Measurements from ENCODE around the gene ZNF45. TPM values are rescaled to one million over a fixed set of nuclear protein-coding genes. Genes with fewer than 3 reads are reported as not detected.

Gene ZNF45
- total and polyA plus RNA-seq, 2 of the 13 experiments (the other 11 are each of a cell fraction or from before 2014, with no cell fraction given), result 2.4 to 11.3 TPM

GRCh38 chr19:43950834-43951645, 16.0 kb upstream of the ZNF45 start, which contains the start of gene ZNF221 (continued):
- TF ChIP-seq EZH2 (conservative IDR thresholded peaks at IDR 0.05; ENCODE audit: low read depth, low read length), result no peak
- no peak for TF ChIP-seq ZNF20 (CRISPR knock-in tag; IDR thresholded peaks at IDR 0.05)
- peak; percentile 67; the same call in 1 of the 2 replicates for TF ChIP-seq MAX (IDR thresholded peaks at IDR 0.05)
- TF ChIP-seq ATF1 (CRISPR knock-in tag; IDR thresholded peaks at IDR 0.05), result peak; percentile 74
- TF ChIP-seq CBX5 (CRISPR knock-in tag; IDR thresholded peaks at IDR 0.05; ENCODE audit: borderline replicate concordance), result no peak; the same call in 1 of the 2 replicates
- TF ChIP-seq GATAD1 (CRISPR knock-in tag; IDR thresholded peaks at IDR 0.05), result peak; percentile 89
- TF ChIP-seq MBNL3 (CRISPR knock-in tag; conservative IDR thresholded peaks at IDR 0.05), result no peak
- TF ChIP-seq, protein P1, sequence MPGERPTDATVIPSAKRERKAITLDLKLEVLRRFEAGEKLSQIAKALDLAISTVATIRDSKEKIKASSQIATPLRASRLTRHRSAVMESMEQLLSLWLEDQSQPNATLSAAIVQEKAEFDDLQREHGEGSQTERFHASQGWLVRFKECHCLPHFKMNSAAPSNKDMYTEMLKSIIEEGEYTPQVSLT (CRISPR knock-in tag; IDR thresholded peaks at IDR 0.05; ENCODE audit: borderline replicate concordance, low read depth), result no peak
- TF ChIP-seq STAT6 (CRISPR knock-in tag; IDR thresholded peaks at IDR 0.05; ENCODE audit: borderline replicate concordance), result no peak
- 0 out of 2 replicates have a peak, but pooled peaks have one; percentile 35 for TF ChIP-seq ESRRA (CRISPR knock-in tag; IDR thresholded peaks at IDR 0.05; ENCODE audit: low read depth)
- TF ChIP-seq MIER2 (CRISPR knock-in tag; IDR thresholded peaks at IDR 0.05), result peak; percentile 71; the same call in 1 of the 2 replicates
- TF ChIP-seq CENPT (CRISPR knock-in tag; IDR thresholded peaks at IDR 0.05; ENCODE audit: low read depth), result no peak
- peak; percentile 59; the same call in 1 of the 2 replicates for TF ChIP-seq POLR2G (IDR thresholded peaks at IDR 0.05; ENCODE audit: low read depth, low read length)
- TF ChIP-seq PHF8 (CRISPR knock-in tag; IDR thresholded peaks at IDR 0.05), result peak; percentile 67
- TF ChIP-seq ONECUT2 (CRISPR knock-in tag; IDR thresholded peaks at IDR 0.05), result no peak
- TF ChIP-seq RFXAP (CRISPR knock-in tag; IDR thresholded peaks at IDR 0.05; ENCODE audit: borderline replicate concordance), result no peak
- no peak for TF ChIP-seq ZSCAN29 (CRISPR knock-in tag; conservative IDR thresholded peaks at IDR 0.05)
- peak; percentile 75; the same call in 1 of the 2 replicates for TF ChIP-seq MIER3 (CRISPR knock-in tag; IDR thresholded peaks at IDR 0.05; ENCODE audit: borderline replicate concordance)
- TF ChIP-seq ZNF75D (CRISPR knock-in tag; IDR thresholded peaks at IDR 0.05; ENCODE audit: borderline replicate concordance), result no peak
- no peak for TF ChIP-seq ZNF33A (CRISPR knock-in tag; IDR thresholded peaks at IDR 0.05; ENCODE audit: borderline replicate concordance)
- 0 out of 2 replicates have a peak, but pooled peaks have one; percentile 26 for TF ChIP-seq HDAC2 (CRISPR knock-in tag; IDR thresholded peaks at IDR 0.05)
- 0 out of 2 replicates have a peak, but pooled peaks have one; percentile 41 for TF ChIP-seq ZNF83 (CRISPR knock-in tag; IDR thresholded peaks at IDR 0.05; ENCODE audit: borderline replicate concordance)
- TF ChIP-seq CC2D1A (CRISPR knock-in tag; IDR thresholded peaks at IDR 0.05), result no peak
- 0 out of 2 replicates have a peak, but pooled peaks have one; percentile 40 for TF ChIP-seq HIVEP1 (CRISPR knock-in tag; IDR thresholded peaks at IDR 0.05)
- TF ChIP-seq HHEX (CRISPR knock-in tag; IDR thresholded peaks at IDR 0.05), result no peak
- no peak; the same call in 1 of the 2 replicates for TF ChIP-seq ZBTB7B (CRISPR knock-in tag; IDR thresholded peaks at IDR 0.05)
- TF ChIP-seq, protein P2, sequence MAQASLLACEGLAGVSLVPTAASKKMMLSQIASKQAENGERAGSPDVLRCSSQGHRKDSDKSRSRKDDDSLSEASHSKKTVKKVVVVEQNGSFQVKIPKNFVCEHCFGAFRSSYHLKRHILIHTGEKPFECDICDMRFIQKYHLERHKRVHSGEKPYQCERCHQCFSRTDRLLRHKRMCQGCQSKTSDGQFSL (CRISPR knock-in tag; IDR thresholded peaks at IDR 0.05), result no peak
- no peak for TF ChIP-seq HES4 (CRISPR knock-in tag; IDR thresholded peaks at IDR 0.05; ENCODE audit: borderline replicate concordance)
- peak; percentile 88 for TF ChIP-seq HOXA3 (CRISPR knock-in tag; IDR thresholded peaks at IDR 0.05)
